ENCODE data around the gene SLC17A6.

Gene SLC17A6

GRCh38 chr11:22387126-22387525 is 48.9 kb downstream of the SLC17A6 start:
- intact Hi-C loops (cut with DNase I) = no loop called here
- no peak for DNase-seq

- intact Hi-C loops (cut with DNase I) = no loop called here
- no peak for DNase-seq
Observed at GRCh38 chr11:22389526-22390282, 51.5 kb downstream of the SLC17A6 start.

- intact Hi-C loops (cut with DNase I) = no loop called here
- no peak for DNase-seq
Observed at GRCh38 chr11:22390283-22390655, 52.1 kb downstream of the SLC17A6 start.

- no peak for DNase-seq
- intact Hi-C loops (cut with DNase I) = no loop called here
Observed at GRCh38 chr11:22392561-22392960, 54.4 kb downstream of the SLC17A6 start.

- intact Hi-C loops (cut with DNase I) = no loop called here
- DNase-seq = no peak
Observed at GRCh38 chr11:22405377-22405776, 67.2 kb downstream of the SLC17A6 start.

GRCh38 chr11:22407267-22407666 is 69.1 kb downstream of the SLC17A6 start:
- intact Hi-C loops (cut with DNase I) = no loop called here
- DNase-seq = no peak

- DNase-seq = no peak
- intact Hi-C loops (cut with DNase I) = no loop called here
Observed at GRCh38 chr11:22407921-22408320, 69.7 kb downstream of the SLC17A6 start.

- intact Hi-C loops (cut with DNase I) = no loop called here
- DNase-seq = no peak
Observed at GRCh38 chr11:22415476-22415875, 77.3 kb downstream of the SLC17A6 start.

GRCh38 chr11:22416462-22416861 is 78.3 kb downstream of the SLC17A6 start:
- intact Hi-C loops (cut with DNase I) = no loop called here
- DNase-seq = no peak

- intact Hi-C loops (cut with DNase I) = no loop called here
- no peak for DNase-seq
Observed at GRCh38 chr11:22426915-22427314, 88.7 kb downstream of the SLC17A6 start.

Data from posterior cingulate gyrus (tissue), 11 donors.